ENCODE measurements around the gene NEUROG3. TPM values are rescaled to one million over a fixed set of nuclear protein-coding genes. Genes with fewer than 3 reads are reported as not detected.
A peak's percentile ranks its signal among the peaks of the same experiment; 100 is the strongest.

The NEUROG3 gene, protein sequence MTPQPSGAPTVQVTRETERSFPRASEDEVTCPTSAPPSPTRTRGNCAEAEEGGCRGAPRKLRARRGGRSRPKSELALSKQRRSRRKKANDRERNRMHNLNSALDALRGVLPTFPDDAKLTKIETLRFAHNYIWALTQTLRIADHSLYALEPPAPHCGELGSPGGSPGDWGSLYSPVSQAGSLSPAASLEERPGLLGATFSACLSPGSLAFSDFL
- 1 to 10 TPM; 3.1 to 4.0 TPM for total RNA-seq

DNA sequence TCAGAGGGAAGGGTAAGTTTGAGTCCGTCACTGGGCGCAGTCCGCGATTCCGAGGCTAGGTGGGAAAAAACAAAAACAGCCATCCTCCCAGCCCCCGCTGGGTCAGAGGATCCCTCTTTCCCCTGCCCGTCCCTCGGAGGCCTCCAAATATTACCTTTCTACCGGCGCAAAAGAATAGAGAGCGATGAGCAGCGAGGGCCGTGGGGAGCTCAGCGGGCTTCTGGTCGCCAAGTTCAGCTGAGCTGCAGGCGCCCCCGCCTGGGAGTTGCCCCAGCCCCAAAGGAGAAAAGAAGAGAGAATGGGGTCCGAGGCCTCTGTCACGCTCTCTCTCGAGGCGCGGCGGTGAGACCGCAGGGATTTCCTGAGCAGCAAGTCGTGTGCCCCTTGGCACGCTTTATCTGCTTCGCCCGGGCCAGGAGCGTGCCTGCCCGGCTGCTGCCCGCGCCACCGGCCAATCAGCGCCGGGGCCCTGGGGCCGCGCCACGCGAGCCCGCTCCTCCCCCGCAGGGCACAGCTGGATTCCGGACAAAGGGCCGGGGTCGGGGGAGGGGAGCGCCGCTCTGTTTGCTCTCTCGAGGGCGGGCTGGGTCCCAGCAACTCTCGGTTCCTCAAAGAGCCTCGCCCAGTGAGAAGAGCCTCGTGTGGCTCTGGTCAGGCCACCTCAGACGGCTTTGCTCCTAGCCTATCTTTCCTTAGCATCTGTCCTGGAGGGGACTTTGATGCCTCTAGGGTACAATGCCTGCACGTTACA lies at the start of gene NEUROG3:
Gene NEUROG3, minus strand, starts transcription at position 367 of the 751 bp plus-strand sequence. CDS start 379 bp downstream, outside the sequence.
- no peak within 1 kb of the TSS for H3K9ac ChIP-seq (ENCODE audit: low read depth in 2 of 2, low read length in 2 of 2)
- H3K4me1 ChIP-seq = no peaks in the 10 kb centered on the region
- H3K27ac ChIP-seq = no peak within 1 kb of the TSS
- intact Hi-C loops (cut with DNase I) = no loop called here
- TF ChIP-seq CTCF (IDR thresholded peaks at IDR 0.05) = no peak
- no peaks in the 10 kb centered on the region for H3K36me3 ChIP-seq
- H3K27me3 ChIP-seq = peaks cover 81% of the 10 kb centered on the region
- no peaks in the 10 kb centered on the region for H3K9me3 ChIP-seq
- no peak for DNase-seq
- H3K4me3 ChIP-seq = peak within 1 kb of the TSS; percentile 22

DNA sequence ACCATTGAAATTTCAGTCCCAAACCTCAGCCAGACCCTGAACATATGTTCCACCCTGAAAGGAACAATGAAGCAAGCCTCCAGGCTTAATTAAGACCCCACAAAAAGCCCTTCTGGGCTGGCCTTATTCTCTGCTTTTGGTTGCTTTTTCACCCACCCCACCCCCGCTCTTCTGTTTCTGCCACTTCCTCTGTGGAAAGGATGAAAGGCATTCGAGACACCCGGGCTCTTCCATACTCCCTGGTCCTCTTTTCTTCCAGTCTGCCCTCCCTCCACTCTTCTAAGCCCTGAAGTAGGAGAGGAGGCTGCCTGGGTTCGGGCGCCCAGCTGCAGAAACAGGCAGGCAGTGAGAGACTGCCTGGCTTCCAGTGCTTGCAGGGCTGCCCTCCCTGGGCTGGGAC lies 47.4 kb upstream of the NEUROG3 start:
- no peaks in the 10 kb centered on the region for H3K27me3 ChIP-seq
- no peaks in the 10 kb centered on the region for H3K4me1 ChIP-seq
- no peak for DNase-seq
- H3K9ac ChIP-seq (ENCODE audit: low read depth in 2 of 2, low read length in 2 of 2) = no peak overlapping the region
- TF ChIP-seq CTCF (IDR thresholded peaks at IDR 0.05) = no peak
- intact Hi-C loops (cut with DNase I) = no loop called here
- no peak overlapping the region for H3K4me3 ChIP-seq
- no peak overlapping the region for H3K27ac ChIP-seq
- no peaks in the 10 kb centered on the region for H3K36me3 ChIP-seq
- H3K9me3 ChIP-seq = no peaks in the 10 kb centered on the region

GRCh38 chr10:69619626-69620025 lies 46.4 kb upstream of the NEUROG3 start:
- no peak for DNase-seq
- TF ChIP-seq CTCF (IDR thresholded peaks at IDR 0.05) = no peak
- H3K9me3 ChIP-seq = no peaks in the 10 kb centered on the region
- no peak overlapping the region for H3K27ac ChIP-seq
- no peaks in the 10 kb centered on the region for H3K36me3 ChIP-seq
- H3K9ac ChIP-seq (ENCODE audit: low read depth in 2 of 2, low read length in 2 of 2) = no peak overlapping the region
- H3K4me1 ChIP-seq = no peaks in the 10 kb centered on the region
- no peaks in the 10 kb centered on the region for H3K27me3 ChIP-seq
- H3K4me3 ChIP-seq = no peak overlapping the region
- intact Hi-C loops (cut with DNase I) = no loop called here

DNA sequence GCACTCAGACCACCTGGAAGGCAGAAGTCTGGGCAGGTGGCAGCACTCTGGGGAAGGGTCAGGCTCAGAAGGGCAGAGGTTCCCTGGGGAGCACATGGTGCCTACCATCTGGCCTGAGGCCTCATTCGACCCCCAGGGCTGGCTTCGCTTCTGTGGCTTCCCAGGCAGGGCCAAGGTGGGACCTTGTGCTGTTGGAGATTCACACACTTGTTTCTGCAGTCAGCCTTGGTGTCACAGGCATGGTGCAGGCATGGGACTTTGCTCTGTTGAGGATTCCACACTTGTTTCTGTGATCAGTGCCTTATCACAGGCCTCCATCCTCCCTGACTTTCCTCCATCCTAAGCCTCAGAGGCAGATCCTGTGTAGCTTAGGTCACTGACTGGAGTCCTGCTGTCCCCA lies 45.5 kb upstream of the NEUROG3 start:
- Histone ChIP-seq H3K27me3 (peaks cover 3% of the 10 kb centered on the region), H3K27ac (no peak overlapping the region), H3K4me3 (no peak overlapping the region), H3K4me1 (no peaks in the 10 kb centered on the region), H3K9ac (ENCODE audit: low read depth in 2 of 2, low read length in 2 of 2) (no peak overlapping the region), H3K9me3 (no peaks in the 10 kb centered on the region), H3K36me3 (no peaks in the 10 kb centered on the region)
- TF ChIP-seq CTCF (IDR thresholded peaks at IDR 0.05) = no peak
- DNase-seq = no peak
- intact Hi-C loops (cut with DNase I) = no loop called here

- H3K9me3 ChIP-seq = no peaks in the 10 kb centered on the region
- DNase-seq = no peak
- H3K27me3 ChIP-seq = peaks cover 3% of the 10 kb centered on the region
- H3K27ac ChIP-seq = no peak overlapping the region
- intact Hi-C loops (cut with DNase I) = no loop called here
- no peak overlapping the region for H3K9ac ChIP-seq (ENCODE audit: low read depth in 2 of 2, low read length in 2 of 2)
- no peak for TF ChIP-seq CTCF (IDR thresholded peaks at IDR 0.05)
- H3K36me3 ChIP-seq = no peaks in the 10 kb centered on the region
- no peak overlapping the region for H3K4me3 ChIP-seq
- no peaks in the 10 kb centered on the region for H3K4me1 ChIP-seq
These were observed 43.1 kb upstream of the NEUROG3 start for GRCh38 chr10:69616358-69616757.

Measured in colonic mucosa (tissue), 4 donors.